Fibroblast of the aortic adventitia (primary cell): ENCODE measurements around the gene NEU4. TPM values are rescaled to one million over a fixed set of nuclear protein-coding genes. Genes with fewer than 3 reads are reported as not detected.
"Not testable (repeated sequence)": the region's sequence is repeated elsewhere in the genome, so short reads cannot be mapped to it uniquely, and the experiment has no call there.

ENCODE experiments used
- DNase-seq: peaks from one replicate; pipeline ENCODE4 v3.0.0-alpha.2; 2010; ENCODE audit warnings: low read depth
- H3K4me3 ChIP-seq: 2 replicates; pipeline ENCODE4 v1.5.1; 2011; ENCODE audit warnings: low read depth, mild to moderate bottlenecking, control low read depth, low read length, moderate library complexity
- total RNA-seq: library from RNA; depleted of rRNA; stranded (reverse); fragments of >200 nt; gene quantifications from 2 replicates; pipeline ENCODE4 v1.2.3, GENCODE V29; 2012; ENCODE audit warnings: low replicate concordance
- TF ChIP-seq, protein P1 (sequence below): IDR thresholded peaks from 2 replicates; pipeline ENCODE4 v1.5.1; 2011; ENCODE audit warnings: mild to moderate bottlenecking, low read length, control low read depth, inconsistent platforms; ENCODE audit not compliant: insufficient read depth

The NEU4 gene
- total RNA-seq, 1 donor = not detected

GRCh38 chr2:241796610-241797138 is 12.3 kb upstream of the NEU4 start:
- H3K4me3 ChIP-seq = no peak overlapping the region
- TF ChIP-seq, protein P1, sequence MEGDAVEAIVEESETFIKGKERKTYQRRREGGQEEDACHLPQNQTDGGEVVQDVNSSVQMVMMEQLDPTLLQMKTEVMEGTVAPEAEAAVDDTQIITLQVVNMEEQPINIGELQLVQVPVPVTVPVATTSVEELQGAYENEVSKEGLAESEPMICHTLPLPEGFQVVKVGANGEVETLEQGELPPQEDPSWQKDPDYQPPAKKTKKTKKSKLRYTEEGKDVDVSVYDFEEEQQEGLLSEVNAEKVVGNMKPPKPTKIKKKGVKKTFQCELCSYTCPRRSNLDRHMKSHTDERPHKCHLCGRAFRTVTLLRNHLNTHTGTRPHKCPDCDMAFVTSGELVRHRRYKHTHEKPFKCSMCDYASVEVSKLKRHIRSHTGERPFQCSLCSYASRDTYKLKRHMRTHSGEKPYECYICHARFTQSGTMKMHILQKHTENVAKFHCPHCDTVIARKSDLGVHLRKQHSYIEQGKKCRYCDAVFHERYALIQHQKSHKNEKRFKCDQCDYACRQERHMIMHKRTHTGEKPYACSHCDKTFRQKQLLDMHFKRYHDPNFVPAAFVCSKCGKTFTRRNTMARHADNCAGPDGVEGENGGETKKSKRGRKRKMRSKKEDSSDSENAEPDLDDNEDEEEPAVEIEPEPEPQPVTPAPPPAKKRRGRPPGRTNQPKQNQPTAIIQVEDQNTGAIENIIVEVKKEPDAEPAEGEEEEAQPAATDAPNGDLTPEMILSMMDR = no peak
- DNase-seq = no peak

- no peak for DNase-seq
- no peak overlapping the region for H3K4me3 ChIP-seq
- TF ChIP-seq, protein P1 = no peak
Measured at GRCh38 chr2:241797441-241798080, 11.4 kb upstream of the NEU4 start.

- H3K4me3 ChIP-seq = no peak overlapping the region
- TF ChIP-seq, protein P1 = no peak
- no peak for DNase-seq
Measured at GRCh38 chr2:241798081-241798630, 10.8 kb upstream of the NEU4 start.

DNA sequence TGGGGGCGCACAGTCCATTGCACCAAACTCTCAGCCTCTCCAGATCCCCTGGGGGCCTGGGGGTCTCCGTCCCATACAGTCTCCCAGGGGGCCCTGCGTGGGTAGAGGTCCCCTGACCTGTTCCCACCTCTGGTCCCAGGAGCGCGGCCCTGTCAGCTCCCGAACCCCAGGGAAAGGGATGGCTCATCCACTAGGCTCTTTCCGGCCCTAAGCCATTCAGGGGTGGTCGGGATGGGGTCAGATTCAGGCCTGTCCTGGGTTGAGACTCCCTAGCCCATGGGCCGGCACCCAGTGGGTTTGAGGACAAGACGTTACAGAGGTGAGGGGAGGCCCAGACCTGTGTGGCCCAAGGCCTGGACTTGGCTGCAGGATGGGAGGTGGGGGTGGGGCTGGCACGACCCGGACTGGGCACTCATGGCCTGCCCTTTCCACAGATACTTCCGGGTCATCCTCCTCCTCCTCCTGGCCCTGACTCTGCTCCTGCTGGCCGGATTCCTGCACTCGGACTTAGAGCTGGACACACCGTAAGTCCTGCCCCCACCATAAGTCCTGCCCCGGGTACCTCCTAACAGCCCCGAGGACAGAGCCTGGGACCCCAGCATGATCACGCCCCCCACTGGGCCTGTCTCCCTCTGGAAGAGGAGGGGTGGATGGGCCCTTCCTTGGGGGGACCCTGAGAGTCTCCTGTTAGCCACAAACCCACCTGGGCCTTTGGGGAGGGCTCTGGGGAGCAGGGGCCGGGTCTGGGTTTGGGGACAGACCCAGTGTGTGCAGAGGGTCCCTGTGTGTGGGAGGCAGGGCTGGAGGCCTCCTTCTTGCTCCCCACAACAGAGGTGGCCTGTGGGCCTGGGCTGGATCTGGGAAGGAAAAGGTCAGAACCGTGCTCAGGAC is 10.1 kb upstream of the NEU4 start:
- DNase-seq = no peak
- no peak overlapping the region for H3K4me3 ChIP-seq
- TF ChIP-seq, protein P1 = no peak

GRCh38 chr2:241799522-241800197 is 9.3 kb upstream of the NEU4 start:
- DNase-seq = no peak
- no peak overlapping the region for H3K4me3 ChIP-seq

DNA sequence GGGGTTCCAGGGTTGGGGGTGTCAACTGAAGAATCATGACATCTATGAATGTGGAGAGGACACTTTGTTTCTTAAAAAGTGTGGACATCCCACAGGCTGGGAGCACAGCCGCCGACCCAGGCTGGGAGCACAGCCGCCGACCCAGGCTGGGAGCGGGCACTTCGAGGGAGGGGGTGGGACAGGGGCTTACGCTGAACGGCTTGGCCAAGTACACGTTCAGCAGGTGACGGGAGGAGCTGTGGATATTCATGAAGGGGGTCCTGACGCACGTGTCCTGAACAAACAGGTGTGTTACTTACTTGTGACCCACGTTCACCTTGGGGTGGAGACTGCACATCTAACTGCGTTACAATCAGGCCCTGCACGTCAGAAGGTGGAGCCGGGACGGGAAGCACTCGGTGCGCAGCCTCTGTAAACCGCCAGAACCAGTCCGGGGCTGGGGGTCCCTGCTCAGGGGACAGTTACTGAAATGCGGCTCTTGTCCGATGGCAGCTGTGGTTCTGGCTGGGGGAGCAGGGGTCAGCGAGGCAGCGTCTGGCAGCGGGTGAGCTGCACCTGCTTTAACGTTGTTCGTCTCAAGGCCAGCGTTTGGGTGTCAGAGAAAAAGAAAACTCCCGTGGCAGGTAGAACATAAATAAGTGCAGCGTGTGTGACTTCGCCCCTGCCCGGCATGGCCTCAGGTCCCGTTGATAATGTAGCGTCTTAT is 8.6 kb upstream of the NEU4 start:
- not testable (repeated sequence) for H3K4me3 ChIP-seq, DNase-seq

More at GRCh38 chr2:241799522-241800197, 9.3 kb upstream of the NEU4 start:
- TF ChIP-seq, protein P1 = no peak
